Measurements from ENCODE around the gene FREM2.

- TF ChIP-seq MYC (IDR thresholded peaks at IDR 0.05; ENCODE audit: borderline replicate concordance, low read length) (no peak), SREBF2 (IDR thresholded peaks at IDR 0.05) (no peak), CTCF (IDR thresholded peaks at IDR 0.05) (no peak), REST (IDR thresholded peaks at IDR 0.05) (no peak), RCOR1 (IDR thresholded peaks at IDR 0.05; ENCODE audit: low read depth, low read length) (no peak), POLR2A (IDR thresholded peaks at IDR 0.05; ENCODE audit: low read length) (no peak), SMC3 (IDR thresholded peaks at IDR 0.05) (no peak)
Observed at GRCh38 chr13:38921081-38921480, 234.2 kb downstream of the FREM2 start.
